ENCODE data around the gene RPL36A.

The RPL36A gene

GRCh38 chrX:101393530-101394305, 2.9 kb downstream of the RPL36A start:
- DNase-seq, result no peak

- DNase-seq, result no peak
These were observed 3.6 kb downstream of the RPL36A start for GRCh38 chrX:101394372-101394771.

DNA sequence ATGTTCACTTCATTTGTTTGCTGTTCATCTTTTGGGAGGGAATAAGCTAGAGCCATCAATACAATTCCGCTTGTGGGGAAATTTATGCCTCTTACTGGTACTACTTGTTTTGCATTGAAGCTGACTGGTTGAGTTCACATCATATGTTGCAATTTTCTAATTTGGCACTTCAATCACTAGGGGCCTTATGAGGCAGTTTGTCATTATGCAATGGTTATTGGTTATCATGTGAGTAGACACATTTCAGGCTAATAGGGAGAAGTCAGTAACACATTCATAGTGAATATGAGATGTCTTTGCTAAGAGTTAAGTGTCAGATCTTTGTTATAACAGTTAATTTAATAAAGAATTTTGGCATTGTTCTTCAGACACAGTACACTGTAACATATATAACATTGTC, 5.0 kb downstream of the RPL36A start:
- no peak for DNase-seq

GRCh38 chrX:101397779-101398178, 7.0 kb downstream of the RPL36A start:
- no peak for DNase-seq

DNA sequence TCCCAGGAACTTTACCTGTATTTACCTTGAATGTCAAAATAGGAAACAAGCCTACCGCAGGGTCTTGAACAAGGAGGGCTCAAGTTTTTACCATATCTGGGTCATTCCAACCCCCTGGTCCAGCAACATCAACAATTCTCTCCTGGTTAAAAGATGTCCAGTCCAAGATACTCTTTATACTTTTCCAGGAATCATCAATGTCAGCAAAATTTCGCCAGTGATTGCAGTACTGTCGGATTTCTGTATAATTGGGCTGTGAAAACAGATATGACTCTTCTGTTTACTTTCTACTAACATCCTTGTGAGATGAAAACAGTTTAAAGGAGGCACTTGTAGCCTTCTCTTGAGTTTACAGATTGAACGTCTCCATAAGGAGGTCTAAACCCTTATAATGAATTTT, 7.9 kb downstream of the RPL36A start:
- no peak for DNase-seq

DNA sequence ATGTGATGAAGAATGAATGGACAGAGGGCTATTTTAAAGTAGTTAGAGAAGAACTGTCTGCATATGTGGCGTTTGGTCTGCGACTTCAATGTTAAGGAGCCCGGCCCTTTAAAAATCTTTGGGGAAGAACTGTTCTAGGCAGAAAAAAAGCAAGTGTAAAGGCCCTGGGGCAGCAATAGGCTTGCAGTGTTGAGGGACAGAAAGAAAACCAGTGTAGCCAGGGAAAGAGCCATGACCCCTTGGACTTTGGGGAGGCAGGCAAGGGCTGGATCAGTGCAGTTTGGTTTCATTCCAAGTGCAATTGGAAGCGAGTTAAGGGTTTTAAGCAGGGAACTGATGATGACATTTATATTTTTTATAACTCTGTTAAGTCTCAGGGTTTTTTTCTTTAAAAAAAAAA, 9.0 kb downstream of the RPL36A start:
- no peak for DNase-seq

GRCh38 chrX:101407167-101407747, 16.4 kb downstream of the RPL36A start:
- DNase-seq, result peak; percentile 2 to 6

DNA sequence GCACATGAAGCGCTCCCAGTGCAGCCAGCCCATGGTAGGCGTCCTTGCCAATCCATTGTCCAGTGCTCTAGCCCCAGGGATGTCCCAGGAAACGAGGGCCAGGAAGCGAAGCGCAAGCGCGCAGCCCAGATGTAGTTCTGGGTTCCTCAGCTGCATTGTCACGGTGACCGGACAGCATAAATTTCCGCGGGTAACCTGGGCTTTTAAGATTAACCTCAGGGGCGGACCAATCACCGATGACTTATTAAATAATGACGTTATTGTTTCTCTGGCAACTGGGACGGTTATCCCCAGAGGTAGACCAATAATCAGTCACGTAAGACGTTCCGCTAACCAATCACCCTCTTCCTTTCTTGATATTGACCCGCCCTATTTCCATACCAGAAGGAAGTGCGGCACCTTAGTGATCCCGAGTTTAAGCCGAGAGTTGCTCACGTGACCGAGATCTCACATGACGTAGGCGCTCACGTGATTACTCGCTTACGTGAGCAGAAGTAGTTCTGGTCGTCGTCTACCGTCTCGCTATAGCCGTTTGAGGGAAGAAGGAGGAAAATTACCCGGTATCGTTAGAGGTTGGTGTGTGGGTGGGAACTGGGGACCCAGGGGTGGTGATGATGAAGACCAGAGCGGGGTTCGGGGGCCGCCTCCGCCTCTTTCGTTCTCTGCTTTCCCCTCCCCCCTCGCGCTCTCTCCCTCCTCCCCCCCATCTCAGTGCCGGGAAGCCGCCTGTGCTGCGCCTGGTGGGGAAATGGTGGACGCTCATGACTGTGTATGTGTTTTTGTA, 17.1 kb downstream of the RPL36A start, which contains the start of the genes GLA and HNRNPH2:
TSS of gene GLA (minus strand) at position 178 of the 784 bp plus-strand sequence. CDS start at position 156, 22 bp downstream.
TSS of gene HNRNPH2 (plus strand) at position 475 of the 784 bp plus-strand sequence. CDS start 3,767 bp downstream, outside the sequence.
- peak; percentile 70 to 95 for DNase-seq

DNA sequence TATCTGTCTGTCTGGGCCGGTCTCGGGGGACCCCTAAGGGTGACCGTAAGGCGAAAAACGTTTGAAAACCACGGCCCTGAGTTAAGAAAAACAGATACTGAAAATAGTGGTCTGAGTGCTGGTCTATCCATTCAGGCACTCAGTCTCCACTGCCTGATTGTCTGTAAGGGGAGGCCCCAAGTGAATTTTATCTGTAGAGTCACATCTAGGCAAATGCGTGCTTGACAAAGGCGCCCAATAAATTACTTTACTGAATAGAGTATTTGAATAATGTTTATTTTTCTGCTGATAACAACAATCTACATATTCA, 17.7 kb downstream of the RPL36A start:
- no peak for DNase-seq

DNA sequence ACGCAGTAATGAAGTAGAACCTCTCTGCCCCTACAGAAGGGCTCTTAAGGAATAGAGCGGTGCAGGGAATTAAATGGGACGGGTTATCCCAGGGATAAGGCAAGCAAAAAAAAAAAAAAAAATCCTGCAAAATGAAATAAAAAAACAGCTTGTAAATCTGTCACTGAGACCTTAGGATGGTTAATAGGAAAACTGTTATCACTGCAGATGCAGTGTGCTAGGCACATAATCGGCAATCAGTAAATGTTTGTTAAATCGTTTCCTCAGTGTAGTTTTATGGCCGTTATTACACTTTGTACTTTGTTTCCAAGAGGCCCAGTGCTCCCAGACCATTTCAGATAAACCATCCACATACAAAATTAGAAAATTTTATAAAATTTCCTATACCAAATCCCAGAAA, 18.2 kb downstream of the RPL36A start:
- no peak for DNase-seq

DNA sequence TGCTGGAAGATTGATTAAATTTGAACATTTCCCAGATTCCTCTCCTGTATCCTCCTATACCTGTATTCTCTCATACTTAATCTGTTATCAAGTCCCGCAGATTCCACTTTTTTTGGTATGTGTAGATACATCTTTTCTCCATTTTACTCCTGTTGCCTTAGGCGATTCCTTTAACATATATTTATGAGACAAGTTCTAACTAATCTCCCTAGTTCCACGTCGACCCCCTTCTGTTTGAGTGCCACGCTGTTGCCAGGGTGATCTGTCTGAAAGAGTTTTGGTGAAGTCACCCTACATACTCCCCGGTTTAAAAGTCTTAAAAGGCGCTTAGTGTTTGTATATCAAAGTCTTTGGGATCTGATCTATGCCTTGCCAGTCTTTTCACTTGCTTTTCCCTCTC, 19.6 kb downstream of the RPL36A start:
- no peak for DNase-seq

GRCh38 chrX:101411984-101412383, 21.2 kb downstream of the RPL36A start:
- DNase-seq, result no peak

- DNase-seq, result peak in 1 of 2 donors; percentile 21
These were observed 24.7 kb downstream of the RPL36A start for GRCh38 chrX:101415180-101416145.

GRCh38 chrX:101416691-101417090, 25.9 kb downstream of the RPL36A start:
- DNase-seq, result no peak

DNA sequence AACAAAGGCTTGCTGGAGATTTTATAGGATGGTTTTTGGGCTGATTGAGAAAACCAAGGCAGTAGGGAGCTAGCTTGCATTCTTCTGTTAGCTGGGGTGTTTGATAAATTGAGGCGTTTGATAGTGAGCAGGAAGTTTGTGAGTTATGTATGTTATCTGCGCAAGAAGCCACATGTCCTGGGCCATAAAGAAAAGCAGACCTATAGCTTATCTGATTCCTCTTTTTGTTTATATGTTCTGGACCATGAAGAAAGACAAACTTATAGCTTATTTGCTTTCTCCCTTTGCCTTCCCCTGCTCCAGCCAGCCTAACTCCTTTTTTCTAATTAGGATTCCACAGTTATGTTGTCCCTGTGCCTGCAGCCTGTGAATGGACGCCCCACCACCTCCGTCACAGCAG, 26.4 kb downstream of the RPL36A start:
- no peak for DNase-seq

DNA sequence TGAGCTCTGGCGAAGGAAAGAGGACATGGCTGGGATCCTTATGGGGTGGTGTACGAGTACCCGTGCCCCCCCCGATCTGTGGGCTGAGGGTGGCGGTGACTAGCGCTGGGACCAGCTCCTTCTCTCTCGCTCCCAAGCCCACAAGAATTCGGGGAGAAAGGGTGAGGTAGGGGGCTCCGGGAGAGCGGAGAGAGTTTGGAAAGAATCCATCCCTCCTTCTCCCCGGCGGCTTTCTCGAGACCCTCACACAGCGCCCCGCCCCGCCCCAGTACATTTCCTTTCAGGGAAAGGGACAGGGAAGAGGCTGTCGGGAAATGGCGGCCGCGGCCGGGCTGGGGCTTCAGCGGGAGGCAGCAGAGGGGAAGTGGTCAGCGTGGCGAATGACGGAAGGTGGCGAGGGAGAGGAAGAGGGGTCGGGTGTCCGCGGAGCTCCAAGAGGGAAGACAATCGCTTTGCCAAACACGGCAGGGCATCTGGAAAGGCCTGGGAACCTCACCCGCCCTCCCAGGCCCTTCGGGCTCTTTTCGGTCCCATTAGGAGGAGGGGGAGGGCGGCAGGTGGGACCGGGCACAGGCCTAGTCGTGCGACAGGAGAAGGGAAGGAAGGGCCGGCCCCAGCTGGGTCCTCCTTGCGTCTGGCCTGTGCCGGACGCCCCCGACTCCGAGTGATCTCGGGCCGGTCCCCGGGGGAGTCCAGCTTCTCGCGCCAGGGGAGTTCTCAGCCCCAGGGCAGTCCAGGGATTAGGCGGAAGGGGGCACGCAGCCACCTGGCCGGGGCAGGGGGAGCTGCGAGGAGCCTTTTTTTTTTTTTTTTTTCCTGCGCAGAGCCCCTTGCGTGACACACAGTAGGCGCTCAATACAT, 27.4 kb downstream of the RPL36A start:
- DNase-seq, result peak; percentile 18 to 27

- no peak for DNase-seq
These were observed 28.7 kb downstream of the RPL36A start for GRCh38 chrX:101419489-101419888.

DNA sequence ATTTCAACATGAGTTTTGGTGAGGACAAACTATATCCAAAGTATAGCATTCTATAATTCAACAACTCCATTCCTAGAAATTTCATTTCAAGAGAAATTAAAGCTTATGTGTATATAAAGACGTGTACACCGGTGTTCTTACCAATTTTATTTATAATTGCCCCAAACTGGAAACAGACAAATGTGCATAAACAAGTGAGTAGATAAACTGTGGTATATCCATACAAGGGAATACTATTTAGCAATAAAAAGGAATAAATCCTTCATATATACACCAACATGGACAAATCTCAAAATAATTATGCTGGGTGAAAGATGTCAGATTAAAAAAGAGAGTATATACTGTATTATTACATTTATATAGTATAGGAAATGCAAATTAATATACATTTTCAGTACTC, 37.1 kb downstream of the RPL36A start:
- no peak for DNase-seq

- no peak for DNase-seq
These were observed 39.1 kb downstream of the RPL36A start for GRCh38 chrX:101429934-101430333.

DNA sequence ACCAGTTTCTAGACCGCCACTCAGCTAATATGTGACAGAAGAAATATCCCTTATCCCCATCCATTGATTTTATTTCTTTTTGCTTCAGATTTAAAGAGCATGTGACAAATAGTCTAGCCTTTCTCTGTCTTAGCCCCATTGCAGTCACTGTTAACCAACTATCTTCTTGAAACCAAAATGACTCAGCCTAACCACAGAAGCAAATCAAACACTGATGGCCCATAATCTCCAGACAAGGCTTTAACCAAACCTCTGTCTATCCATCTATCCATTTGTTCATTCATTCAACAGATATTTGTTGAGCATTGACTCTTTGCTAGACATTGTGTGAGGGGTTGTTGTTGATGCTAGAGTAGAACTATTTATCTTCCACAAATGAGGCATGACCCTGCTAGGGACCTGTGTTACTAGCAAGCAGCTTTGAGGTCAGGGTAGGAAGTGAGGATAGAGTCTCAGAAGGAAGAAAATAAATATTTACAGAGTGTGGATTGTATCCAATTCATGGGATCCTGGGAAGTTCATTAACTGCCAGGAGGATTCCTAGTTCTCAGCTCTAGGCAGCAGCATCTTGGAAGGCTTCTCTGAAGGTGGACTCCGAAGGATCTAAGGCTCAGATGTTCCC, 39.8 kb downstream of the RPL36A start:
- DNase-seq, result no peak

DNA sequence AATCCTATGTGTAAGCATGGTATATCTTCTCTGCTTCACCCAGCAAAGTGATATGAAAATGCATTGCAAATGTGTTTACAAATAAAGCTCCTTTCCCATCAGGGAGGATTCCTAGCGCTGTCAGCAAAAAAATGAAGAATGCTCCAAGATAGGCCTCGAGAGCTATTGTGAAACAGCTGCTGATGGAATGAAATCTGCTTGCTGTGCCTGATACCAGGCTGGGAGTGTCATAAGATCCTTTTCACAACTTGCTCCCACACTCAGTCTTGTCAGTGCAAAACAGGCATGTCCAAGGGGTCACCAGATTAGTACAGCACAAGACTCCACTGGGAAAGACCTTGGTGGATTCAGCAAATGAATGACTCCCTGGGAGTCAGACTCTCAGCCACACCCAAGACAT, 51.3 kb downstream of the RPL36A start:
- no peak for DNase-seq
